Natural killer cell (primary cell): Measurements from ENCODE around the gene UPP1. TPM values are rescaled to one million over a fixed set of nuclear protein-coding genes. Genes with fewer than 3 reads are reported as not detected.

Source experiments
- ATAC-seq, 3 donors: fragments of 150-1000 bp in 2 of 3; fragments of 200-7000 bp in 1 of 3; cut with Tn5 transposase; 1 replicate in 1 of 3; 2 replicates in 2 of 3; pipeline ENCODE4 v1.10.0; 2021; ENCODE audit warnings: mild to moderate bottlenecking in 2 of 3, moderate library complexity in 2 of 3
- DNase-seq, 2 donors: peaks; one replicate each; pipeline versions ENCODE4 v3.0.0 to v3.0.0-alpha.2; 2013 to 2021; ENCODE audit warnings: mixed read lengths in 1 of 2
- H3K27ac ChIP-seq: one replicate; pipeline ENCODE4 v1.5.1; 2013; ENCODE audit warnings: mild to moderate bottlenecking, low read length
- H3K27me3 ChIP-seq: one replicate; pipeline ENCODE4 v1.6.1; 2013; ENCODE audit warnings: low read length; ENCODE audit not compliant: control insufficient read depth, insufficient read depth
- H3K36me3 ChIP-seq: one replicate; pipeline ENCODE4 v1.6.1; 2013; ENCODE audit warnings: low read length; ENCODE audit not compliant: control insufficient read depth, insufficient read depth
- H3K4me1 ChIP-seq: one replicate; pipeline ENCODE4 v1.6.1; 2013; ENCODE audit warnings: low read length; ENCODE audit not compliant: control insufficient read depth, insufficient read depth
- H3K4me3 ChIP-seq: one replicate; pipeline ENCODE4 v1.5.1; 2013; ENCODE audit warnings: low read length
- H3K9me3 ChIP-seq: one replicate; pipeline ENCODE4 v1.6.1; 2013; ENCODE audit warnings: low read length; ENCODE audit not compliant: control insufficient read depth, insufficient read depth
- H3K27ac Mint-ChIP-seq, 2 donors: one replicate each; pipeline ENCODE4 v1.8.0; 2022; ENCODE audit warnings: mild to moderate bottlenecking in 2 of 2, mixed read lengths in 2 of 2, moderate library complexity in 1 of 2
- H3K27me3 Mint-ChIP-seq, 2 donors: one replicate each; pipeline ENCODE4 v1.8.0; 2022; ENCODE audit warnings: low read depth in 2 of 2, mixed read lengths in 2 of 2
- H3K36me3 Mint-ChIP-seq: one replicate; pipeline ENCODE4 v1.8.0; 2022; ENCODE audit warnings: mixed read lengths
- H3K4me1 Mint-ChIP-seq, 2 donors: one replicate each; pipeline ENCODE4 v1.8.0; 2022; ENCODE audit warnings: mixed read lengths in 2 of 2
- H3K4me3 Mint-ChIP-seq: one replicate; pipeline ENCODE4 v1.8.0; 2022; ENCODE audit warnings: mild to moderate bottlenecking, moderate library complexity, mixed read lengths
- H3K9me3 Mint-ChIP-seq, 2 donors: one replicate each; pipeline ENCODE4 v1.8.0; 2022; ENCODE audit warnings: mixed read lengths in 2 of 2
- CTCF ChIP-seq: fragments of 200-600 bp; IDR thresholded peaks from one replicate; pipeline ENCODE4 v1.8.0; 2022; ENCODE audit warnings: antibody characterized with exemption
- WGBS: methylation state at CpG from one replicate; pipeline ENCODE4 v1.1.7; 2013; ENCODE audit warnings: missing lambda C conversion rate; ENCODE audit not compliant: insufficient coverage; 5-methylcytosine and 5-hydroxymethylcytosine counted together
- intact Hi-C: fragments of 100-400 bp; cut with micrococcal nuclease; formaldehyde crosslinking; loops from one replicate; pipeline ENCODE4 v1.14.2; 2022
- total RNA-seq, 4 donors: library from RNA; stranded (reverse); fragments of 120-200 nt in 1 of 4; gene quantifications; one replicate each; pipeline versions ENCODE4 v1.2.3 to v1.2.4, GENCODE V29; 2013 to 2022

Gene UPP1
- total RNA-seq, 3 donors from 2014 or later (not counting 1 experiment from before 2014, with no cell fraction given): 98.5 to 121 (median 113) TPM

GRCh38 chr7:48099781-48100180, 10.7 kb downstream of the UPP1 start:
- Histone ChIP-seq H3K9me3 (no peaks in the 10 kb centered on the region), H3K4me1 (peaks cover 53% of the 10 kb centered on the region), H3K36me3 (peaks cover 62% of the 10 kb centered on the region), H3K27ac (peak overlapping the region; percentile 3), H3K4me3 (no peak overlapping the region), H3K27me3 (no peaks in the 10 kb centered on the region)
- H3K4me3 Mint-ChIP-seq: peak overlapping the region; percentile 45
- 81% methylated on average over 3 of the region's 3 CpGs for WGBS
- H3K36me3 Mint-ChIP-seq: peaks cover 24% of the 10 kb centered on the region
- ATAC-seq (no peak), DNase-seq (no peak)
- intact Hi-C loops: no loop called here
- no peaks in the 10 kb centered on the region for H3K9me3 Mint-ChIP-seq
- H3K4me1 Mint-ChIP-seq: peaks cover 67 to 71% of the 10 kb centered on the region in 2 donors
- no peaks in the 10 kb centered on the region for H3K27me3 Mint-ChIP-seq
- TF ChIP-seq CTCF: no peak
- H3K27ac Mint-ChIP-seq: peak overlapping the region; percentile 96 to 98

- Mint-ChIP-seq H3K9me3 (no peaks in the 10 kb centered on the region), H3K36me3 (peaks cover 22% of the 10 kb centered on the region), H3K4me1 (peaks cover 56 to 61% of the 10 kb centered on the region in 2 donors), H3K27me3 (no peaks in the 10 kb centered on the region), H3K27ac (peak overlapping the region; percentile 72 to 96), H3K4me3 (no peak overlapping the region)
- ATAC-seq: no peak
- TF ChIP-seq CTCF: no peak
- H3K9me3 ChIP-seq: no peaks in the 10 kb centered on the region
- H3K4me1 ChIP-seq: peaks cover 40% of the 10 kb centered on the region
- no peaks in the 10 kb centered on the region for H3K27me3 ChIP-seq
- peaks cover 64% of the 10 kb centered on the region for H3K36me3 ChIP-seq
- intact Hi-C loops: no loop called here
- no peak overlapping the region for H3K27ac ChIP-seq
- no peak for DNase-seq
- no peak overlapping the region for H3K4me3 ChIP-seq
- 98% methylated on average over 8 of the region's 8 CpGs for WGBS
These were observed 12.3 kb downstream of the UPP1 start for GRCh38 chr7:48101352-48101751.

- peak; percentile 44 for TF ChIP-seq CTCF
- intact Hi-C loops: no loop called here
- H3K36me3 ChIP-seq: peaks cover 68% of the 10 kb centered on the region
These were observed 12.9 kb downstream of the UPP1 start for GRCh38 chr7:48101968-48102367.

GRCh38 chr7:48102530-48102929, 13.5 kb downstream of the UPP1 start:
- DNase-seq (no peak), ATAC-seq (no peak)
- Histone ChIP-seq H3K27me3 (no peaks in the 10 kb centered on the region), H3K4me1 (peaks cover 29% of the 10 kb centered on the region), H3K36me3 (peaks cover 74% of the 10 kb centered on the region), H3K4me3 (no peak overlapping the region), H3K27ac (no peak overlapping the region), H3K9me3 (no peaks in the 10 kb centered on the region)
- H3K36me3 Mint-ChIP-seq: peaks cover 22% of the 10 kb centered on the region
- H3K9me3 Mint-ChIP-seq: no peaks in the 10 kb centered on the region
- H3K27ac Mint-ChIP-seq: peak overlapping the region; percentile 48 to 72
- H3K4me1 Mint-ChIP-seq: peaks cover 47 to 56% of the 10 kb centered on the region in 2 donors
- no peaks in the 10 kb centered on the region for H3K27me3 Mint-ChIP-seq
- no peak for TF ChIP-seq CTCF
- intact Hi-C loops: no loop called here
- WGBS: 99% methylated on average over 4 of the region's 4 CpGs
- H3K4me3 Mint-ChIP-seq: no peak overlapping the region

More at GRCh38 chr7:48101968-48102367, 12.9 kb downstream of the UPP1 start:
- DNase-seq (peak in 1 of 2 donors; percentile 52), ATAC-seq (peak in 2 of 3 donors; percentile 30 to 33)
- no peak overlapping the region for H3K27ac ChIP-seq
- H3K4me3 ChIP-seq: no peak overlapping the region
- H3K27me3 Mint-ChIP-seq: no peaks in the 10 kb centered on the region
- peaks cover 51 to 60% of the 10 kb centered on the region in 2 donors for H3K4me1 Mint-ChIP-seq
- H3K4me1 ChIP-seq: peaks cover 34% of the 10 kb centered on the region
- peak overlapping the region; percentile 48 to 72 for H3K27ac Mint-ChIP-seq
- no peaks in the 10 kb centered on the region for H3K9me3 ChIP-seq
- no peaks in the 10 kb centered on the region for H3K9me3 Mint-ChIP-seq
- peaks cover 22% of the 10 kb centered on the region for H3K36me3 Mint-ChIP-seq
- H3K4me3 Mint-ChIP-seq: no peak overlapping the region
- WGBS: 96% methylated on average over 3 of the region's 4 CpGs
- no peaks in the 10 kb centered on the region for H3K27me3 ChIP-seq
